ENCODE data around the gene NT5DC4. TPM values are rescaled to one million over a fixed set of nuclear protein-coding genes. Genes with fewer than 3 reads are reported as not detected.

The NT5DC4 gene
- total RNA-seq, 2 experiments from 2014 or later, result not detected

- no peak overlapping the region for H3K27ac ChIP-seq (ENCODE audit: low read depth, low read length, poor library complexity, severe bottlenecking)
- no peaks in the 10 kb centered on the region for H3K9me3 ChIP-seq (ENCODE audit: low read length)
- no peaks in the 10 kb centered on the region for H3K9me2 ChIP-seq (ENCODE audit: insufficient read depth, low read length)
- H3K4me1 ChIP-seq (ENCODE audit: insufficient read depth, low read length, poor library complexity, severe bottlenecking), result peaks cover 5% of the 10 kb centered on the region
- H4K20me1 ChIP-seq (ENCODE audit: insufficient read depth, low read length), result no peaks in the 10 kb centered on the region
- no TSS peak for BruUV-seq (replicated peaks)
- H2AFZ ChIP-seq (ENCODE audit: low read length), result no peak overlapping the region
- H3K79me2 ChIP-seq (ENCODE audit: insufficient read depth, low read depth, low read length), result no peaks in the 10 kb centered on the region
- no peak overlapping the region for H3K4me3 ChIP-seq (ENCODE audit: low read depth, low read length, poor library complexity, severe bottlenecking)
- no peak for DNase-seq (ENCODE audit: low spot score)
- TF ChIP-seq CTCF (conservative IDR thresholded peaks at IDR 0.05; ENCODE audit: low read length), result no peak
- TF ChIP-seq EZH2phosphoT487 (IDR thresholded peaks at IDR 0.05; ENCODE audit: borderline replicate concordance, low read depth, low read length), result no peak
- no peak overlapping the region for H3K4me2 ChIP-seq (ENCODE audit: low read length)
- H3K36me3 ChIP-seq (ENCODE audit: insufficient read depth, low read length), result no peaks in the 10 kb centered on the region
- intact Hi-C loops (cut with micrococcal nuclease; ENCODE audit: unreplicated experiment), result no loop called here
- CTCF ChIA-PET (ENCODE audit: unreplicated experiment), result no interaction called here
- POLR2A ChIA-PET, result interaction anchor here (0.6 kb wide), 1 partner anchor 77 kb away, joined by 3 read pairs; no protein-coding TSS in a partner anchor
Measured at GRCh38 chr2:112730791-112731190, 10.0 kb downstream of the NT5DC4 start.

- intact Hi-C loops (cut with micrococcal nuclease; ENCODE audit: unreplicated experiment), result no loop called here
- no peaks in the 10 kb centered on the region for H4K20me1 ChIP-seq (ENCODE audit: insufficient read depth, low read length)
- no TSS peak for BruUV-seq (replicated peaks)
- H2AFZ ChIP-seq (ENCODE audit: low read length), result no peak overlapping the region
- no peak for DNase-seq (ENCODE audit: low spot score)
- no peak for TF ChIP-seq EZH2phosphoT487 (IDR thresholded peaks at IDR 0.05; ENCODE audit: borderline replicate concordance, low read depth, low read length)
- TF ChIP-seq CTCF (conservative IDR thresholded peaks at IDR 0.05; ENCODE audit: low read length), result no peak
- no peak overlapping the region for H3K27ac ChIP-seq (ENCODE audit: low read depth, low read length, poor library complexity, severe bottlenecking)
- H3K79me2 ChIP-seq (ENCODE audit: insufficient read depth, low read depth, low read length), result no peaks in the 10 kb centered on the region
- ChIA-PET CTCF (ENCODE audit: unreplicated experiment) (no interaction called here), POLR2A (no interaction called here)
- no peak overlapping the region for H3K4me2 ChIP-seq (ENCODE audit: low read length)
- peaks cover 3% of the 10 kb centered on the region; the same call in 1 of the 2 replicates for H3K36me3 ChIP-seq (ENCODE audit: insufficient read depth, low read length)
- H3K4me3 ChIP-seq (ENCODE audit: low read depth, low read length, poor library complexity, severe bottlenecking), result no peak overlapping the region
- H3K9me2 ChIP-seq (ENCODE audit: insufficient read depth, low read length), result no peaks in the 10 kb centered on the region
- H3K4me1 ChIP-seq (ENCODE audit: insufficient read depth, low read length, poor library complexity, severe bottlenecking), result peaks cover under 1% of the 10 kb centered on the region
- no peaks in the 10 kb centered on the region for H3K9me3 ChIP-seq (ENCODE audit: low read length)
Measured at GRCh38 chr2:112731479-112731878, 10.7 kb downstream of the NT5DC4 start.

GRCh38 chr2:112733456-112733855, 12.6 kb downstream of the NT5DC4 start:
- Histone ChIP-seq H3K36me3 (ENCODE audit: insufficient read depth, low read length) (peaks cover 23% of the 10 kb centered on the region), H3K9me3 (ENCODE audit: low read length) (no peaks in the 10 kb centered on the region), H2AFZ (ENCODE audit: low read length) (no peak overlapping the region), H3K27ac (ENCODE audit: low read depth, low read length, poor library complexity, severe bottlenecking) (no peak overlapping the region), H3K4me2 (ENCODE audit: low read length) (no peak overlapping the region), H3K9me2 (ENCODE audit: insufficient read depth, low read length) (no peaks in the 10 kb centered on the region), H3K4me1 (ENCODE audit: insufficient read depth, low read length, poor library complexity, severe bottlenecking) (no peaks in the 10 kb centered on the region), H3K79me2 (ENCODE audit: insufficient read depth, low read depth, low read length) (no peaks in the 10 kb centered on the region), H4K20me1 (ENCODE audit: insufficient read depth, low read length) (no peaks in the 10 kb centered on the region), H3K4me3 (ENCODE audit: low read depth, low read length, poor library complexity, severe bottlenecking) (no peak overlapping the region)
- CTCF ChIA-PET (ENCODE audit: unreplicated experiment), result no interaction called here
- intact Hi-C loops (cut with micrococcal nuclease; ENCODE audit: unreplicated experiment), result no loop called here
- no peak for DNase-seq (ENCODE audit: low spot score)
- POLR2A ChIA-PET, result no interaction called here
- no TSS peak for BruUV-seq (replicated peaks)
- no peak for TF ChIP-seq CTCF (conservative IDR thresholded peaks at IDR 0.05; ENCODE audit: low read length)
- no peak for TF ChIP-seq EZH2phosphoT487 (IDR thresholded peaks at IDR 0.05; ENCODE audit: borderline replicate concordance, low read depth, low read length)

Data from OCI-LY7 (cell line).